H9 (cell line): ENCODE data around the gene BDNF. TPM values are rescaled to one million over a fixed set of nuclear protein-coding genes. Genes with fewer than 3 reads are reported as not detected.

Experiments
- DNase-seq: peaks from one replicate; pipeline ENCODE4 v3.0.0-alpha.2; 2017
- H2AFZ ChIP-seq: one replicate; pipeline ENCODE4 v1.6.1; 2013; ENCODE audit warnings: mild to moderate bottlenecking, low read length, control low read depth, moderate library complexity
- H2AK5ac ChIP-seq: 2 replicates; pipeline ENCODE4 v1.6.1; 2013; ENCODE audit warnings: low read length, control low read depth, mixed read lengths; ENCODE audit not compliant: insufficient read length
- H2BK120ac ChIP-seq: one replicate; pipeline ENCODE4 v1.6.1; 2013; ENCODE audit warnings: low read depth, mild to moderate bottlenecking, low read length, control low read depth, inconsistent platforms; ENCODE audit not compliant: poor library complexity, severe bottlenecking
- H2BK12ac ChIP-seq: 2 replicates; pipeline ENCODE4 v1.6.1; 2013; ENCODE audit warnings: low read length, control low read depth, mixed read lengths, low read depth; ENCODE audit not compliant: insufficient read length
- H2BK15ac ChIP-seq: 2 replicates; pipeline ENCODE4 v1.6.1; 2013; ENCODE audit warnings: low read depth, low read length, control low read depth
- H2BK20ac ChIP-seq: one replicate; pipeline ENCODE4 v1.6.1; 2013; ENCODE audit warnings: low read depth, mild to moderate bottlenecking, low read length, control low read depth, inconsistent platforms; ENCODE audit not compliant: poor library complexity, severe bottlenecking
- H2BK5ac ChIP-seq: 2 replicates; pipeline ENCODE4 v1.6.1; 2013; ENCODE audit warnings: low read length, control low read depth, mixed read lengths; ENCODE audit not compliant: insufficient read length
- H3K14ac ChIP-seq: 2 replicates; pipeline ENCODE4 v1.6.1; 2013; ENCODE audit warnings: low read length, control low read depth; ENCODE audit not compliant: insufficient read depth
- H3K18ac ChIP-seq: 2 replicates; pipeline ENCODE4 v1.6.1; 2013; ENCODE audit warnings: low read depth, mild to moderate bottlenecking, mixed read lengths, low read length, control low read depth; ENCODE audit not compliant: insufficient read length
- H3K23ac ChIP-seq: 2 replicates; pipeline ENCODE4 v1.6.1; 2013; ENCODE audit warnings: low read length, control low read depth, mixed read lengths, low read depth; ENCODE audit not compliant: insufficient read length
- H3K23me2 ChIP-seq: 2 replicates; pipeline ENCODE4 v1.6.1; 2013; ENCODE audit warnings: low read depth, mild to moderate bottlenecking, mixed read lengths, low read length, control low read depth; ENCODE audit not compliant: insufficient read length, poor library complexity, severe bottlenecking
- H3K27ac ChIP-seq: 2 replicates; pipeline ENCODE4 v1.5.1; 2013; ENCODE audit warnings: low read length, control low read depth, mixed read lengths, low read depth; ENCODE audit not compliant: insufficient read length
- H3K27me3 ChIP-seq: 2 replicates; pipeline ENCODE4 v1.6.1; 2013; ENCODE audit warnings: low read length, control low read depth, inconsistent platforms; ENCODE audit not compliant: insufficient read depth
- H3K4ac ChIP-seq: 2 replicates; pipeline ENCODE4 v1.6.1; 2013; ENCODE audit warnings: low read depth, mild to moderate bottlenecking, control low read depth, inconsistent platforms, low read length, moderate library complexity
- H3K4me1 ChIP-seq: 2 replicates; pipeline ENCODE4 v1.6.1; 2013; ENCODE audit warnings: low read length, control low read depth, inconsistent platforms; ENCODE audit not compliant: insufficient read depth
- H3K4me2 ChIP-seq: 2 replicates; pipeline ENCODE4 v1.6.1; 2013; ENCODE audit warnings: low read length, control low read depth, mixed read lengths; ENCODE audit not compliant: insufficient read length, insufficient read depth
- H3K56ac ChIP-seq: 2 replicates; pipeline ENCODE4 v1.6.1; 2013; ENCODE audit warnings: low read depth, mild to moderate bottlenecking, mixed read lengths, low read length, control low read depth; ENCODE audit not compliant: insufficient read length
- H3K79me1 ChIP-seq: 2 replicates; pipeline ENCODE4 v1.6.1; 2013; ENCODE audit warnings: low read depth, mild to moderate bottlenecking, moderate library complexity, low read length, control low read depth, inconsistent platforms; ENCODE audit not compliant: insufficient read depth, poor library complexity, severe bottlenecking
- H3K79me2 ChIP-seq: 2 replicates; pipeline ENCODE4 v1.6.1; 2013; ENCODE audit warnings: low read length, control low read depth, inconsistent platforms; ENCODE audit not compliant: insufficient read depth
- H3K9ac ChIP-seq: 2 replicates; pipeline ENCODE4 v1.6.1; 2013; ENCODE audit warnings: low read length, control low read depth, mixed read lengths; ENCODE audit not compliant: insufficient read length; ENCODE audit errors: extremely low read depth
- H3K9me3 ChIP-seq: one replicate; pipeline ENCODE4 v1.6.1; 2013; ENCODE audit warnings: low read depth, low read length, inconsistent platforms; ENCODE audit not compliant: control insufficient read depth
- H3T11ph ChIP-seq: one replicate; pipeline ENCODE4 v1.6.1; 2013; ENCODE audit warnings: mild to moderate bottlenecking, low read length, control low read depth, inconsistent platforms
- H4K20me1 ChIP-seq: one replicate; pipeline ENCODE4 v1.6.1; 2013; ENCODE audit not compliant: control insufficient read depth, insufficient read length, insufficient read depth
- H4K5ac ChIP-seq: 2 replicates; pipeline ENCODE4 v1.6.1; 2013; ENCODE audit warnings: low read depth, mild to moderate bottlenecking, mixed read lengths, low read length, control low read depth; ENCODE audit not compliant: insufficient read length
- H4K8ac ChIP-seq: replicated peaks from 2 replicates; pipeline ENCODE4 v1.6.1; 2013; ENCODE audit warnings: low read length, control low read depth, mixed read lengths, low read depth; ENCODE audit not compliant: insufficient read length
- H4K91ac ChIP-seq: 2 replicates; pipeline ENCODE4 v1.6.1; 2013; ENCODE audit warnings: low read depth, mild to moderate bottlenecking, moderate library complexity, mixed read lengths, low read length, control low read depth; ENCODE audit not compliant: insufficient read length
- H3K27ac Mint-ChIP-seq, 3 experiments: 2 replicates in 2 of 3; 3 replicates in 1 of 3; pipeline ENCODE4 v1.8.0; 2020 to 2021; ENCODE audit warnings: mixed read lengths in 3 of 3, mild to moderate bottlenecking in 1 of 3, moderate library complexity in 1 of 3
- H3K27me3 Mint-ChIP-seq: 2 replicates; pipeline ENCODE4 v1.8.0; 2021; ENCODE audit warnings: low read depth, mild to moderate bottlenecking, moderate library complexity, mixed read lengths
- H3K36me3 Mint-ChIP-seq, 3 experiments: 2 replicates in 2 of 3; 3 replicates in 1 of 3; pipeline ENCODE4 v1.8.0; 2020 to 2021; ENCODE audit warnings: low read depth in 3 of 3, mixed read lengths in 3 of 3; ENCODE audit not compliant: insufficient read depth in 1 of 3
- H3K4me1 Mint-ChIP-seq, 2 experiments: 2 replicates each; pipeline ENCODE4 v1.8.0; 2020; ENCODE audit warnings: mixed read lengths in 2 of 2
- H3K4me3 Mint-ChIP-seq, 2 experiments: 2 replicates in 1 of 2; 3 replicates in 1 of 2; pipeline ENCODE4 v1.8.0; 2020 to 2021; ENCODE audit warnings: mild to moderate bottlenecking in 2 of 2, mixed read lengths in 2 of 2, moderate library complexity in 1 of 2
- H3K9me3 Mint-ChIP-seq, 2 experiments: 2 replicates in 1 of 2; 3 replicates in 1 of 2; pipeline ENCODE4 v1.8.0; 2020; ENCODE audit warnings: mild to moderate bottlenecking in 2 of 2, mixed read lengths in 2 of 2, moderate library complexity in 1 of 2
- total RNA-seq: library from RNA; stranded (reverse); gene quantifications from 2 replicates; pipeline ENCODE4 v1.2.1, GENCODE V29; 2021
- TF ChIP-seq, protein P1 (sequence below): fragments of 200-600 bp; sonication (generic); conservative IDR thresholded peaks from 3 replicates; pipeline ENCODE4 v1.8.0; 2021; ENCODE audit warnings: antibody characterized with exemption, mild to moderate bottlenecking

Gene BDNF
- total RNA-seq, 1 experiment from 2014 or later: 2.7 TPM

DNA sequence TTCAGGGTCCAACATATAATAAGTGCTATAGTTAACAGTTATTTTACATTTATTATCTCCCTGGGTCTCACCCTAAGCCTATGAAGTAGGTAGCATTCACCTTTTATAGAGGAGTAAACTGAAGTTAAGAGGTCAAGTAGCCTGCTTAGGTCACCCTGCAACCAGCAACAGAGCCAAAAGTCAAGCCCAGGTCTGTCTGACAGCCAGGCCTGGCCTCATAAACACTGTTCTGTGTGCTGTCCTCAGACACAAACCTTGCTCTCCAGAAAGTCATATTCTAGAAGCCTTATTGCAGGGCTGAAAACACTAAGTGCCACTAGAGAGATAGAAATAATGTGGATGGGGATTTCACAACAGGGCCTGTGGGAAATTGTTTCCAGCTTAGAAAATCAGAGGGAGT, 59.3 kb downstream of the BDNF start:
- no peak overlapping the region for H3K23ac ChIP-seq
- no peaks in the 10 kb centered on the region for H3K27me3 ChIP-seq
- H4K91ac ChIP-seq: no peak overlapping the region
- H3K27ac ChIP-seq: no peak overlapping the region
- no peak overlapping the region for H2BK12ac ChIP-seq
- H3K79me2 ChIP-seq: no peaks in the 10 kb centered on the region
- H3K9me3 Mint-ChIP-seq: no peaks in the 10 kb centered on the region
- TF ChIP-seq, protein P1, sequence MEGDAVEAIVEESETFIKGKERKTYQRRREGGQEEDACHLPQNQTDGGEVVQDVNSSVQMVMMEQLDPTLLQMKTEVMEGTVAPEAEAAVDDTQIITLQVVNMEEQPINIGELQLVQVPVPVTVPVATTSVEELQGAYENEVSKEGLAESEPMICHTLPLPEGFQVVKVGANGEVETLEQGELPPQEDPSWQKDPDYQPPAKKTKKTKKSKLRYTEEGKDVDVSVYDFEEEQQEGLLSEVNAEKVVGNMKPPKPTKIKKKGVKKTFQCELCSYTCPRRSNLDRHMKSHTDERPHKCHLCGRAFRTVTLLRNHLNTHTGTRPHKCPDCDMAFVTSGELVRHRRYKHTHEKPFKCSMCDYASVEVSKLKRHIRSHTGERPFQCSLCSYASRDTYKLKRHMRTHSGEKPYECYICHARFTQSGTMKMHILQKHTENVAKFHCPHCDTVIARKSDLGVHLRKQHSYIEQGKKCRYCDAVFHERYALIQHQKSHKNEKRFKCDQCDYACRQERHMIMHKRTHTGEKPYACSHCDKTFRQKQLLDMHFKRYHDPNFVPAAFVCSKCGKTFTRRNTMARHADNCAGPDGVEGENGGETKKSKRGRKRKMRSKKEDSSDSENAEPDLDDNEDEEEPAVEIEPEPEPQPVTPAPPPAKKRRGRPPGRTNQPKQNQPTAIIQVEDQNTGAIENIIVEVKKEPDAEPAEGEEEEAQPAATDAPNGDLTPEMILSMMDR: no peak
- DNase-seq: no peak
- H3K4me3 Mint-ChIP-seq: no peak overlapping the region
- no peak overlapping the region for H2BK15ac ChIP-seq
- no peak overlapping the region for H2BK20ac ChIP-seq
- no peak overlapping the region for H3K27ac Mint-ChIP-seq
- no peak overlapping the region for H4K8ac ChIP-seq
- no peak overlapping the region for H3K18ac ChIP-seq
- H2AFZ ChIP-seq: no peak overlapping the region
- no peak overlapping the region for H3K56ac ChIP-seq
- H3K9ac ChIP-seq: no peak overlapping the region
- H3K4me1 Mint-ChIP-seq: peaks cover 16 to 32% of the 10 kb centered on the region in 2 experiments
- H3K4me1 ChIP-seq: peaks cover 5% of the 10 kb centered on the region; the same call in 1 of the 2 replicates
- H3K4ac ChIP-seq: no peak overlapping the region
- no peaks in the 10 kb centered on the region for H3K9me3 ChIP-seq
- no peak overlapping the region for H2AK5ac ChIP-seq
- no peaks in the 10 kb centered on the region for H4K20me1 ChIP-seq
- H3K14ac ChIP-seq: no peak overlapping the region
- peaks cover 1% of the 10 kb centered on the region; the same call in 1 of the 2 replicates for H3K27me3 Mint-ChIP-seq
- no peak overlapping the region for H3K4me2 ChIP-seq
- H3K23me2 ChIP-seq: no peaks in the 10 kb centered on the region
- H2BK120ac ChIP-seq: no peak overlapping the region
- H2BK5ac ChIP-seq: no peak overlapping the region
- no peak overlapping the region for H3T11ph ChIP-seq
- no peaks in the 10 kb centered on the region for H3K79me1 ChIP-seq
- H4K5ac ChIP-seq: no peak overlapping the region
- peaks cover 0 to 5% (median 0%) of the 10 kb centered on the region in 3 experiments; a peak in 1 of 7 replicates for H3K36me3 Mint-ChIP-seq
